M059J (cell line): ENCODE data around the gene EXOC6. TPM values are rescaled to one million over a fixed set of nuclear protein-coding genes. Genes with fewer than 3 reads are reported as not detected.
"Not testable (repeated sequence)": the region's sequence is repeated elsewhere in the genome, so short reads cannot be mapped to it uniquely, and the experiment has no call there.

Experiments
- DNase-seq: peaks from one replicate; pipeline ENCODE4 v3.0.0-alpha.2; 2012; ENCODE audit warnings: low read depth
- total RNA-seq: library from RNA; depleted of rRNA; stranded (reverse); fragments of >200 nt; shearing (Covaris generic); gene quantifications from 2 replicates; pipeline ENCODE4 v1.2.3, GENCODE V29; 2014

EXOC6 gene
- total RNA-seq, 1 experiment from 2014 or later: 12.6 TPM

GRCh38 chr10:92942226-92942625, 93.9 kb downstream of the EXOC6 start:
- DNase-seq: no peak

- no peak for DNase-seq
Observed at GRCh38 chr10:92946491-92946890, 98.2 kb downstream of the EXOC6 start.

- not testable (repeated sequence) for DNase-seq
Observed at GRCh38 chr10:92952573-92952972, 104.3 kb downstream of the EXOC6 start.

GRCh38 chr10:92957223-92958010, 109.1 kb downstream of the EXOC6 start:
- no peak for DNase-seq

- DNase-seq: no peak
Observed at GRCh38 chr10:92961638-92962037, 113.3 kb downstream of the EXOC6 start.

GRCh38 chr10:92965314-92965713, 117.0 kb downstream of the EXOC6 start:
- peak; percentile 47 for DNase-seq

GRCh38 chr10:92967641-92968040, 119.3 kb downstream of the EXOC6 start:
- no peak for DNase-seq

GRCh38 chr10:92969151-92969550, 120.8 kb downstream of the EXOC6 start:
- DNase-seq: peak; percentile 10

GRCh38 chr10:92970301-92971070, 122.2 kb downstream of the EXOC6 start:
- peak; percentile 69 for DNase-seq

GRCh38 chr10:92972066-92972870, 123.9 kb downstream of the EXOC6 start:
- peak; percentile 91 for DNase-seq

GRCh38 chr10:92972886-92973285, 124.6 kb downstream of the EXOC6 start:
- DNase-seq: no peak

- DNase-seq: not testable (repeated sequence)
Observed at GRCh38 chr10:92976278-92976677, 128.0 kb downstream of the EXOC6 start.

GRCh38 chr10:92989250-92989649, 140.9 kb downstream of the EXOC6 start:
- no peak for DNase-seq

- DNase-seq: peak; percentile 51
Observed at GRCh38 chr10:92990615-92991014, 142.3 kb downstream of the EXOC6 start.

- no peak for DNase-seq
Observed at GRCh38 chr10:92991513-92991912, 143.2 kb downstream of the EXOC6 start.

- DNase-seq: no peak
Observed at GRCh38 chr10:92993699-92994272, 145.5 kb downstream of the EXOC6 start.

GRCh38 chr10:92995509-92995908, 147.2 kb downstream of the EXOC6 start:
- no peak for DNase-seq

GRCh38 chr10:92997620-92998019, 149.3 kb downstream of the EXOC6 start:
- no peak for DNase-seq

- no peak for DNase-seq
Observed at GRCh38 chr10:92999191-92999590, 150.9 kb downstream of the EXOC6 start.

GRCh38 chr10:93006435-93007039, 158.2 kb downstream of the EXOC6 start:
- peak; percentile 57 for DNase-seq

GRCh38 chr10:93015722-93016121, 167.4 kb downstream of the EXOC6 start:
- no peak for DNase-seq
